K562 (cell line): ENCODE results near the gene PRKCSH. TPM values are rescaled to one million over a fixed set of nuclear protein-coding genes. Genes with fewer than 3 reads are reported as not detected.

Source experiments
- CBX5 ChIP-seq: IDR thresholded peaks from 2 replicates; pipeline ENCODE4 v1.6.1; 2014; ENCODE audit warnings: low read depth, borderline replicate concordance
- CHD2 ChIP-seq: IDR thresholded peaks from 2 replicates; pipeline ENCODE4 v1.6.1; 2011; ENCODE audit warnings: low read depth, low read length
- KAT8 ChIP-seq: fragments of 450-650 bp; IDR thresholded peaks from 2 replicates; pipeline ENCODE4 v1.6.1; 2016; ENCODE audit warnings: low read depth, mild to moderate bottlenecking
- MAZ ChIP-seq, 2 experiments: fragments of 450-650 bp in 1 of 2; sonication (generic) in 1 of 2; formaldehyde crosslinking; IDR thresholded peaks in 1 of 2; conservative IDR thresholded peaks in 1 of 2; 2 replicates each; pipeline versions ENCODE4 v1.4.0 to v1.5.0; 2020; ENCODE audit warnings: mild to moderate bottlenecking in 1 of 2, missing genetic modification reagents in 1 of 2
- NONO ChIP-seq, 2 experiments: fragments of 200-400 bp in 1 of 2; fragments of 450-650 bp in 1 of 2; formaldehyde crosslinking in 1 of 2; IDR thresholded peaks; 2 replicates each; pipeline ENCODE4 v1.6.1; 2017; ENCODE audit warnings: low read depth in 2 of 2, mild to moderate bottlenecking in 2 of 2, moderate library complexity in 2 of 2, low read length in 1 of 2
- PPARD ChIP-seq: fragments of 250-450 bp; sonication (Bioruptor Pico); IDR thresholded peaks from 2 replicates; pipeline ENCODE4 v1.8.0; 2022; ENCODE audit warnings: inconsistent platforms, mild to moderate bottlenecking, moderate library complexity
- SAFB ChIP-seq: fragments of 200-400 bp; formaldehyde crosslinking; IDR thresholded peaks from 2 replicates; pipeline ENCODE4 v1.6.1; 2017; ENCODE audit warnings: low read depth, low read length, borderline replicate concordance
- SMC3 ChIP-seq: conservative IDR thresholded peaks from 2 replicates; pipeline ENCODE4 v1.6.1; 2011; ENCODE audit warnings: low read depth, low read length, improper control_type of control experiment; ENCODE audit not compliant: insufficient read depth
- STAT5A ChIP-seq: IDR thresholded peaks from 2 replicates; pipeline ENCODE4 v1.6.1; 2012; ENCODE audit warnings: low read length, inconsistent platforms, borderline replicate concordance
- UBTF ChIP-seq, 2 experiments: IDR thresholded peaks; 2 replicates each; pipeline ENCODE4 v1.6.1; 2012; ENCODE audit warnings: improper control_type of control experiment in 2 of 2, low read depth in 2 of 2, low read length in 2 of 2, borderline replicate concordance in 1 of 2
- ZEB2 ChIP-seq: fragments of 450-650 bp; IDR thresholded peaks from 2 replicates; pipeline ENCODE4 v1.6.1; 2016
- ZFX ChIP-seq: sonication (generic); formaldehyde crosslinking; IDR thresholded peaks from 2 replicates; pipeline ENCODE4 v1.8.0; 2022; ENCODE audit warnings: mild to moderate bottlenecking, missing genetic modification reagents, moderate library complexity
- ZNF143 ChIP-seq: sonication (generic); formaldehyde crosslinking; IDR thresholded peaks from 2 replicates; pipeline ENCODE4 v1.9.0; 2022; ENCODE audit warnings: mild to moderate bottlenecking, missing genetic modification reagents
- ZNF184 ChIP-seq: sonication (generic); formaldehyde crosslinking; IDR thresholded peaks from 2 replicates; pipeline ENCODE4 v1.5.0; 2020; ENCODE audit warnings: missing genetic modification reagents
- ZNF384 ChIP-seq: IDR thresholded peaks from 2 replicates; pipeline ENCODE4 v1.6.1; 2012; ENCODE audit warnings: low read depth, low read length, improper control_type of control experiment
- ZNF764 ChIP-seq: fragments of 250-450 bp; sonication (Bioruptor Pico); IDR thresholded peaks from 2 replicates; pipeline ENCODE4 v1.4.0; 2020; ENCODE audit warnings: low read depth, mild to moderate bottlenecking, moderate library complexity
- polyA plus RNA-seq, 8 experiments: library from polyadenylated mRNA; depleted of rRNA in 4 of 8; stranded (reverse) in 5 of 8; unstranded in 3 of 8; fragments of >200 nt; fragmentation: Nextera tagmentation in 2 of 8; fragmentation: Illumina TruSeq in 1 of 8; extraction: Ambion mirVana in 2 of 8; extraction: Trizol in 1 of 8; gene quantifications; 2 replicates each; pipeline versions ENCODE4 v1.2.1 to v1.2.3, GENCODE V29; 2011 to 2014; ENCODE audit warnings: inconsistent platforms in 1 of 8, missing spikeins in 1 of 8
- total RNA-seq, 7 experiments: library from RNA; depleted of rRNA in 6 of 7; stranded (reverse); fragments of >200 nt in 6 of 7; fragmentation: Illumina TruSeq in 2 of 7; extraction: Trizol in 2 of 7; gene quantifications; 2 replicates each; pipeline versions ENCODE4 v1.2.1 to v1.2.3, GENCODE V29; 2011 to 2021; ENCODE audit warnings: low replicate concordance in 1 of 7
- TF ChIP-seq, protein P1 (sequence below): sonication (generic); formaldehyde crosslinking; IDR thresholded peaks from 2 replicates; pipeline ENCODE4 v1.8.0; 2022; ENCODE audit warnings: mild to moderate bottlenecking, missing genetic modification reagents

Gene PRKCSH
- total and polyA plus RNA-seq, 9 of the 15 experiments (the other 6 are each of a cell fraction or from before 2014, with no cell fraction given), result 2.3 to 297 (median 48.1) TPM

GRCh38 chr19:11496391-11497163, 61.1 kb downstream of the PRKCSH start (continued):
- no peak for TF ChIP-seq NONO (IDR thresholded peaks at IDR 0.05; ENCODE audit: low read depth in 2 of 2, low read length in 1 of 2)
- TF ChIP-seq ZNF184 (CRISPR knock-in tag), result no peak
- no peak for TF ChIP-seq UBTF (IDR thresholded peaks at IDR 0.05; ENCODE audit: borderline replicate concordance in 1 of 2, low read depth in 2 of 2, low read length in 2 of 2)
- no peak for TF ChIP-seq CHD2
- no peak for TF ChIP-seq PPARD (CRISPR knock-in tag)
- no peak for TF ChIP-seq ZNF384
- TF ChIP-seq SMC3, result peak; percentile 90
- no peak for TF ChIP-seq STAT5A
- no peak for TF ChIP-seq SAFB
- TF ChIP-seq ZNF764 (CRISPR knock-in tag), result no peak
- TF ChIP-seq ZFX, result peak; percentile 34
- TF ChIP-seq ZNF143, result no peak
- no peak for TF ChIP-seq CBX5
- peak; percentile 23 to 73; a peak in 2 of 4 replicates for TF ChIP-seq MAZ (CRISPR knock-in tag; conservative IDR thresholded peaks at IDR 0.05 in 1 of 2, IDR thresholded peaks at IDR 0.05 in 1 of 2)
- TF ChIP-seq ZEB2, result peak; percentile 11; the same call in 1 of the 2 replicates
- no peak for TF ChIP-seq KAT8
- TF ChIP-seq, protein P1, sequence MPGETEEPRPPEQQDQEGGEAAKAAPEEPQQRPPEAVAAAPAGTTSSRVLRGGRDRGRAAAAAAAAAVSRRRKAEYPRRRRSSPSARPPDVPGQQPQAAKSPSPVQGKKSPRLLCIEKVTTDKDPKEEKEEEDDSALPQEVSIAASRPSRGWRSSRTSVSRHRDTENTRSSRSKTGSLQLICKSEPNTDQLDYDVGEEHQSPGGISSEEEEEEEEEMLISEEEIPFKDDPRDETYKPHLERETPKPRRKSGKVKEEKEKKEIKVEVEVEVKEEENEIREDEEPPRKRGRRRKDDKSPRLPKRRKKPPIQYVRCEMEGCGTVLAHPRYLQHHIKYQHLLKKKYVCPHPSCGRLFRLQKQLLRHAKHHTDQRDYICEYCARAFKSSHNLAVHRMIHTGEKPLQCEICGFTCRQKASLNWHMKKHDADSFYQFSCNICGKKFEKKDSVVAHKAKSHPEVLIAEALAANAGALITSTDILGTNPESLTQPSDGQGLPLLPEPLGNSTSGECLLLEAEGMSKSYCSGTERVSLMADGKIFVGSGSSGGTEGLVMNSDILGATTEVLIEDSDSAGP (CRISPR knock-in tag), result no peak
